ENCODE results near the gene MTUS2.

Gene MTUS2

GRCh38 chr13:29496241-29496712 is 676.1 kb downstream of the MTUS2 start:
- no peaks in the 10 kb centered on the region for H3K36me3 Mint-ChIP-seq
- H3K4me3 Mint-ChIP-seq = peak overlapping the region; percentile 33 to 78
- no peaks in the 10 kb centered on the region for H3K9me3 Mint-ChIP-seq
- H3K4me1 Mint-ChIP-seq = peaks cover 25 to 28% of the 10 kb centered on the region in 2 donors
- ATAC-seq (replicated peaks) = peak; percentile 90 to 91
- no peaks in the 10 kb centered on the region for H3K27me3 Mint-ChIP-seq
- peak overlapping the region; percentile 86 for H3K27ac Mint-ChIP-seq
- peak; percentile 54 for DNase-seq

- Mint-ChIP-seq H3K36me3 (no peaks in the 10 kb centered on the region), H3K4me1 (peaks cover 25 to 28% of the 10 kb centered on the region in 2 donors), H3K4me3 (no peak overlapping the region), H3K27ac (no peak overlapping the region), H3K9me3 (no peaks in the 10 kb centered on the region), H3K27me3 (no peaks in the 10 kb centered on the region)
- DNase-seq (no peak), ATAC-seq (replicated peaks) (no peak)
Measured at GRCh38 chr13:29497137-29497654, 677.1 kb downstream of the MTUS2 start.

- no peak for ATAC-seq (replicated peaks)
- H3K9me3 Mint-ChIP-seq = no peaks in the 10 kb centered on the region
- no peak overlapping the region for H3K27ac Mint-ChIP-seq
- H3K36me3 Mint-ChIP-seq = no peaks in the 10 kb centered on the region
- H3K4me3 Mint-ChIP-seq = no peak overlapping the region
- peaks cover 0 to 8% of the 10 kb centered on the region in 2 donors for H3K27me3 Mint-ChIP-seq
- DNase-seq = no peak
- peaks cover 25 to 28% of the 10 kb centered on the region in 2 donors for H3K4me1 Mint-ChIP-seq
Measured at GRCh38 chr13:29498426-29499040, 678.4 kb downstream of the MTUS2 start.

- no peak overlapping the region for H3K27ac Mint-ChIP-seq
- H3K36me3 Mint-ChIP-seq = no peaks in the 10 kb centered on the region
- H3K4me1 Mint-ChIP-seq = peaks cover 21 to 26% of the 10 kb centered on the region in 2 donors
- no peaks in the 10 kb centered on the region for H3K9me3 Mint-ChIP-seq
- H3K4me3 Mint-ChIP-seq = no peak overlapping the region
- ATAC-seq (replicated peaks) (no peak), DNase-seq (no peak)
- H3K27me3 Mint-ChIP-seq = peaks cover 5 to 19% of the 10 kb centered on the region in 2 donors
Measured at GRCh38 chr13:29499506-29500165, 679.5 kb downstream of the MTUS2 start.

- peaks cover 20 to 25% of the 10 kb centered on the region in 2 donors for H3K4me1 Mint-ChIP-seq
- DNase-seq (no peak), ATAC-seq (replicated peaks) (no peak)
- H3K4me3 Mint-ChIP-seq = no peak overlapping the region
- H3K27ac Mint-ChIP-seq = no peak overlapping the region
- H3K9me3 Mint-ChIP-seq = no peaks in the 10 kb centered on the region
- peaks cover 0 to 2% of the 10 kb centered on the region in 2 donors for H3K36me3 Mint-ChIP-seq
- peaks cover 6 to 22% of the 10 kb centered on the region in 2 donors for H3K27me3 Mint-ChIP-seq
Measured at GRCh38 chr13:29500386-29500785, 680.2 kb downstream of the MTUS2 start.

GRCh38 chr13:29501674-29502073 is 681.5 kb downstream of the MTUS2 start:
- no peak overlapping the region for H3K27ac Mint-ChIP-seq
- ATAC-seq (replicated peaks) (no peak), DNase-seq (no peak)
- peaks cover 9 to 27% of the 10 kb centered on the region in 2 donors for H3K27me3 Mint-ChIP-seq
- peaks cover 0 to 6% of the 10 kb centered on the region in 2 donors for H3K36me3 Mint-ChIP-seq
- H3K4me1 Mint-ChIP-seq = peaks cover 7 to 13% of the 10 kb centered on the region in 2 donors
- H3K9me3 Mint-ChIP-seq = no peaks in the 10 kb centered on the region
- no peak overlapping the region for H3K4me3 Mint-ChIP-seq

- no peak for ATAC-seq (replicated peaks)
- no peak for DNase-seq
- peaks cover 0 to 5% of the 10 kb centered on the region in 2 donors for H3K4me1 Mint-ChIP-seq
- peaks cover 9 to 27% of the 10 kb centered on the region in 2 donors for H3K27me3 Mint-ChIP-seq
- no peak overlapping the region for H3K4me3 Mint-ChIP-seq
- peaks cover 0 to 9% of the 10 kb centered on the region in 2 donors for H3K36me3 Mint-ChIP-seq
- H3K27ac Mint-ChIP-seq = no peak overlapping the region
- H3K9me3 Mint-ChIP-seq = no peaks in the 10 kb centered on the region
Measured at GRCh38 chr13:29502391-29503008, 682.4 kb downstream of the MTUS2 start.

GRCh38 chr13:29503041-29503837 is 683.1 kb downstream of the MTUS2 start:
- H3K4me3 Mint-ChIP-seq = no peak overlapping the region
- peaks cover 0 to 4% of the 10 kb centered on the region in 2 donors for H3K4me1 Mint-ChIP-seq
- peak overlapping the region; percentile 73 for H3K27ac Mint-ChIP-seq
- no peak for DNase-seq
- peaks cover 0 to 13% of the 10 kb centered on the region in 2 donors for H3K36me3 Mint-ChIP-seq
- H3K27me3 Mint-ChIP-seq = peaks cover 9 to 27% of the 10 kb centered on the region in 2 donors
- no peaks in the 10 kb centered on the region for H3K9me3 Mint-ChIP-seq
- ATAC-seq (replicated peaks) = no peak

GRCh38 chr13:29504691-29505090 is 684.6 kb downstream of the MTUS2 start:
- Mint-ChIP-seq H3K4me1 (peaks cover 0 to 4% of the 10 kb centered on the region in 2 donors), H3K36me3 (peaks cover 4 to 13% of the 10 kb centered on the region in 2 donors), H3K9me3 (no peaks in the 10 kb centered on the region), H3K4me3 (no peak overlapping the region), H3K27me3 (peaks cover 9 to 27% of the 10 kb centered on the region in 2 donors), H3K27ac (no peak overlapping the region)
- no peak for DNase-seq
- ATAC-seq (replicated peaks) = no peak

- H3K4me1 Mint-ChIP-seq = peaks cover 0 to 4% of the 10 kb centered on the region in 2 donors
- no peaks in the 10 kb centered on the region for H3K9me3 Mint-ChIP-seq
- DNase-seq (no peak), ATAC-seq (replicated peaks) (no peak)
- no peak overlapping the region for H3K4me3 Mint-ChIP-seq
- peaks cover 6 to 13% of the 10 kb centered on the region in 2 donors for H3K36me3 Mint-ChIP-seq
- peaks cover 9 to 27% of the 10 kb centered on the region in 2 donors for H3K27me3 Mint-ChIP-seq
- H3K27ac Mint-ChIP-seq = no peak overlapping the region
Measured at GRCh38 chr13:29505511-29505910, 685.4 kb downstream of the MTUS2 start.

- DNase-seq (no peak), ATAC-seq (replicated peaks) (no peak)
- Mint-ChIP-seq H3K4me3 (no peak overlapping the region), H3K4me1 (peaks cover 0 to 4% of the 10 kb centered on the region in 2 donors), H3K36me3 (peaks cover 6 to 15% of the 10 kb centered on the region in 2 donors), H3K9me3 (no peaks in the 10 kb centered on the region), H3K27ac (no peak overlapping the region), H3K27me3 (peaks cover 9 to 27% of the 10 kb centered on the region in 2 donors)
Measured at GRCh38 chr13:29505950-29506349, 685.8 kb downstream of the MTUS2 start.

GRCh38 chr13:29507356-29507755 is 687.2 kb downstream of the MTUS2 start:
- DNase-seq = no peak
- ATAC-seq (replicated peaks) = no peak
- Mint-ChIP-seq H3K4me1 (peaks cover 0 to 4% of the 10 kb centered on the region in 2 donors), H3K4me3 (no peak overlapping the region), H3K36me3 (peaks cover 17 to 26% of the 10 kb centered on the region in 2 donors), H3K27me3 (peaks cover 9 to 27% of the 10 kb centered on the region in 2 donors), H3K9me3 (no peaks in the 10 kb centered on the region), H3K27ac (peak overlapping the region; percentile 56)

- Mint-ChIP-seq H3K4me3 (no peak overlapping the region), H3K36me3 (peaks cover 24 to 36% of the 10 kb centered on the region in 2 donors), H3K27ac (peak overlapping the region; percentile 22), H3K4me1 (peaks cover 0 to 4% of the 10 kb centered on the region in 2 donors), H3K27me3 (peaks cover 9 to 21% of the 10 kb centered on the region in 2 donors), H3K9me3 (no peaks in the 10 kb centered on the region)
- ATAC-seq (replicated peaks) (peak; percentile 83 to 85), DNase-seq (peak; percentile 48)
Measured at GRCh38 chr13:29508130-29508875, 688.2 kb downstream of the MTUS2 start.
